OCI-LY3 (cell line): Measurements from ENCODE around the gene CPXM2.

Experiments
- H2AFZ ChIP-seq: fragments of 200-600, 300-600 bp; shearing (Covaris generic); 2 replicates; pipeline ENCODE4 v1.6.0; 2014; ENCODE audit warnings: antibody characterized with exemption, low read depth, low read length
- H3K27ac ChIP-seq: fragments of 200-600, 300-600 bp; sonication (generic); 2 replicates; pipeline ENCODE4 v1.5.1; 2014; ENCODE audit warnings: mild to moderate bottlenecking, low read length, moderate library complexity, mixed read lengths
- H3K27me3 ChIP-seq: fragments of 200-600, 300-600 bp; sonication (generic); 2 replicates; pipeline ENCODE4 v1.6.1; 2014; ENCODE audit warnings: low read depth, low read length, mixed read lengths
- H3K36me3 ChIP-seq: fragments of 200-600, 300-600 bp; sonication (generic); replicated peaks from 2 replicates; pipeline ENCODE3; 2014; ENCODE audit warnings: low read depth, low read length, mixed read lengths
- H3K4me1 ChIP-seq: fragments of 300-600, 200-600 bp; sonication (generic); 2 replicates; pipeline ENCODE4 v1.6.1; 2014; ENCODE audit warnings: low read length, mixed read lengths
- H3K4me2 ChIP-seq: fragments of 200-600, 300-600 bp; sonication (generic); 2 replicates; pipeline ENCODE4 v1.6.1; 2014; ENCODE audit warnings: low read length, mixed read lengths
- H3K4me3 ChIP-seq: fragments of 300-600, 200-600 bp; sonication (generic); 2 replicates; pipeline ENCODE4 v1.5.1; 2014; ENCODE audit warnings: antibody characterized with exemption, mild to moderate bottlenecking, low read length, moderate library complexity
- H3K79me2 ChIP-seq: fragments of 300-600, 200-600 bp; shearing (Covaris generic); 2 replicates; pipeline ENCODE4 v1.6.1; 2014; ENCODE audit warnings: mild to moderate bottlenecking, low read length, mixed read lengths
- H3K9ac ChIP-seq: fragments of 300-600, 200-600 bp; shearing (Covaris generic); 2 replicates; pipeline ENCODE4 v1.6.0; 2014; ENCODE audit warnings: mild to moderate bottlenecking, low read length, moderate library complexity
- H3K9me3 ChIP-seq: fragments of 200-600, 300-600 bp; shearing (Covaris generic); 2 replicates; pipeline ENCODE4 v1.6.1; 2014; ENCODE audit warnings: low read length, mixed read lengths; ENCODE audit not compliant: insufficient read depth
- H4K20me1 ChIP-seq: fragments of 200-600, 300-600 bp; sonication (generic); 2 replicates; pipeline ENCODE4 v1.6.1; 2016; ENCODE audit warnings: low read length, mixed read lengths; ENCODE audit not compliant: insufficient read depth
- CTCF ChIP-seq: fragments of 200-600, 300-600 bp; sonication (generic); IDR thresholded peaks from 2 replicates; pipeline ENCODE4 v1.5.1; 2014; ENCODE audit warnings: antibody characterized with exemption, low read length, low read depth
- EZH2phosphoT487 ChIP-seq: fragments of 200-600 bp; shearing (Covaris generic); IDR thresholded peaks from 2 replicates; pipeline ENCODE4 v1.6.1; 2018; ENCODE audit warnings: antibody characterized with exemption, mixed run types, low read depth

CPXM2 gene

DNA sequence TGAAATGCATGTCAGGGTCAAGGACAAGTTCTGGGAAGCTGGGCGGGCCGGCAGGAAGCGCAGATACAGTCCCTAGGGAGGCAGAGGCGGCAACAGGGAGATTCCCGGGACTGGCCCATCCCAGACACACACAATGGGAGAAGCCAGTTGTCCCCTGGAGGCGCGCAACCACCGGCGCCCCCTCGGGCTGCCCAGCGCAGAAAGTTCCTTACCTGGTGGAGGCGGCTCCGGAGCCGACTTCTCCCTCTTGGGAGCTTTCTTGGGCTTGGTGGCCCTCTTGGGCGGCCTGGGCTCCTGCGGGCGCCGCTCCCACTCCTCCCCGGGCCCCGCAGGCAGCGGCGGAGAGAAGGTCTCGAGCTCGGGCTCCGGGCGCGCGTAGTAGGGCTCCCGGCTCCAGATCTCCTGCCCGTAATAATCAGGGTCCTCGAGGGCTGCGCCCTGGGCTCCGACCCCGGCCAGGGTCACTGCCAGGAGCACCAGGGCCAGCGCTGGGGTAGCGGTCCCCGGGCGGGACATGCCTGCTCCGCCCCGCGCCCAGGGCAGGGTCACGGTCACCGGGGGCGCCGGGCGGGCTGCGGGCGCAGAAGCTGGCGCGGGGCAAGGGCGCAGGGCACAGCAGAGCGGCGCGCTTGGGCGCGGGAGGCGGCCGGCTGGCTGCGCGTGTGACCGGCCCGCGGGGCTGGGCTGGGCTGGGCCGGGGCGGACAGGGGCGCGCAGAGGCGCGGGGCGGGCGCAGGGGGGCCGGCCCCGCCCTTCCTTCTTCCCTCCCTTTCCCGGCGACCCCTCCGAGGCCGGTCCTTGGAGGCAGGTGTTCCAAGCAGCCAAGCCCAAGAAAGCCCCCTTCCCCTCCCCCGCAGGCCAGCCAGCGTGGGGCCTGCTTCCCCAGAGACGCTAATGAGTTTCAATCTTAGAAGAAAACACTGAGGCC is at the start of gene CPXM2:
Gene CPXM2 (minus strand): TSS at position 664 of the 928 bp plus-strand sequence. CDS start 148 bp downstream, at position 516.
- Histone ChIP-seq H2AFZ (no peak within 1 kb of the TSS), H3K4me3 (no peak within 1 kb of the TSS), H3K36me3 (no peaks in the 10 kb centered on the region), H3K27ac (no peak within 1 kb of the TSS), H3K9me3 (no peaks in the 10 kb centered on the region), H3K27me3 (no peaks in the 10 kb centered on the region; the same call in 1 of the 2 replicates), H3K4me2 (no peak within 1 kb of the TSS), H3K79me2 (no peaks in the 10 kb centered on the region), H4K20me1 (no peaks in the 10 kb centered on the region), H3K4me1 (no peaks in the 10 kb centered on the region), H3K9ac (no peak within 1 kb of the TSS)
- TF ChIP-seq EZH2phosphoT487 (no peak), CTCF (no peak)

- no peaks in the 10 kb centered on the region for H3K79me2 ChIP-seq
- H3K27ac ChIP-seq = no peak overlapping the region
- no peaks in the 10 kb centered on the region for H4K20me1 ChIP-seq
- H3K36me3 ChIP-seq = no peaks in the 10 kb centered on the region
- no peaks in the 10 kb centered on the region for H3K4me1 ChIP-seq
- no peak overlapping the region for H3K4me2 ChIP-seq
- no peaks in the 10 kb centered on the region for H3K9me3 ChIP-seq
- H3K9ac ChIP-seq = no peak overlapping the region
- H3K27me3 ChIP-seq = no peaks in the 10 kb centered on the region
- no peak for TF ChIP-seq CTCF
- TF ChIP-seq EZH2phosphoT487 = no peak
- H3K4me3 ChIP-seq = no peak overlapping the region
- no peak overlapping the region for H2AFZ ChIP-seq
Observed at GRCh38 chr10:123939591-123939990, 48.0 kb upstream of the CPXM2 start.

DNA sequence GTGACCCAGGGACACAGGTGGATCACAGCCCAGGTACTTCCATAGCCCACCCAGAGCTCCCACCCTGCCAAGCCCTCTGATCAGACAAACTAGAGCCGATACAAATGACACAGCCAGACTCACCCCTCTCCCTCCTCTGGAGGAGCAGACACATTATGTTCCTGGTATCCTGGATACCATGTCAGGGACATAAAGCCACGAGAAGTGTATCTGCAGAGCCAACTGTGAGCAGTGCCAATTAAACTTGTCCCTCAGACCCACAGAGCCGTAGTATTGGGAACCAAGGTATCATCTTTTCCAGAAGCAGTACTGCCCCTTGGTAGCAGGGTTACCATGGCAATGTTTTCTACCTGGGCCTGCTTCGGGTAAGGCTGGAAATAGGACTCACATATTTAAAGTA is 47.3 kb upstream of the CPXM2 start:
- TF ChIP-seq EZH2phosphoT487 (no peak), CTCF (no peak)
- Histone ChIP-seq H3K4me1 (no peaks in the 10 kb centered on the region), H3K9ac (no peak overlapping the region), H3K27me3 (no peaks in the 10 kb centered on the region), H3K27ac (no peak overlapping the region), H3K4me2 (no peak overlapping the region), H2AFZ (no peak overlapping the region), H4K20me1 (no peaks in the 10 kb centered on the region), H3K36me3 (no peaks in the 10 kb centered on the region), H3K9me3 (no peaks in the 10 kb centered on the region), H3K4me3 (no peak overlapping the region), H3K79me2 (no peaks in the 10 kb centered on the region)

DNA sequence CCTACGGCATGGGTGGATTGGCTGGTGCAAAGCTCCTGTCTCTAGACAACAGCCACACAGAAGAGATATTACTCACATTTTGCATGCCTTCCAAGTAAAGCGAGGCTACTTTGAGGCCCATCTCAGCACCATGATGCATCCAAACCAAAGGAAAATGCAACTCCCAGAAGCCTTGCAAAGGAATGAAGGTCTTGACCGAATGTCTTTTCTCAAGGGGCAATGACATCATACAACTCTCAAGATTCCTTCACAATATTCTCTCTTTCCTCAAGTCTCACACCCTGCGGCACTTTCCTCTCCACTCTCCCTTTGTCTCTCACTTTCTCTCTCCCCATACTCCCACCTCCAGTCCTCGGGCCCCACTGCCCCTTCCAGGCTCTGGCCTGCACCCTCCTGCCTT is 44.8 kb upstream of the CPXM2 start:
- Histone ChIP-seq H3K27ac (no peak overlapping the region), H3K9ac (no peak overlapping the region), H3K79me2 (no peaks in the 10 kb centered on the region), H3K4me1 (no peaks in the 10 kb centered on the region), H3K36me3 (no peaks in the 10 kb centered on the region), H3K4me3 (no peak overlapping the region), H4K20me1 (no peaks in the 10 kb centered on the region), H3K4me2 (no peak overlapping the region), H2AFZ (no peak overlapping the region), H3K27me3 (no peaks in the 10 kb centered on the region), H3K9me3 (no peaks in the 10 kb centered on the region)
- no peak for TF ChIP-seq CTCF
- TF ChIP-seq EZH2phosphoT487 = no peak
